AG04450 (cell line): Measurements from ENCODE around the gene TBPL2. TPM values are rescaled to one million over a fixed set of nuclear protein-coding genes. Genes with fewer than 3 reads are reported as not detected.
"Not testable (repeated sequence)": the region's sequence is repeated elsewhere in the genome, so short reads cannot be mapped to it uniquely, and the experiment has no call there.

Experiments used
- CTCF ChIA-PET: fragments of 300-600, 350-600 bp; formaldehyde crosslinking; extraction: SDS; loops from one replicate; lab custom pipeline; 2022; ENCODE audit warnings: antibody characterized with exemption, inconsistent platforms; lab: Charles Lee
- POLR2A ChIA-PET: fragments of 350-600 bp; formaldehyde crosslinking; extraction: SDS; loops from one replicate; lab custom pipeline; 2021; ENCODE audit warnings: antibody characterized with exemption, inconsistent platforms; lab: Yijun Ruan, JAX
- DNase-seq: peaks from one replicate; pipeline ENCODE4 v3.0.0-alpha.2; 2011; ENCODE audit warnings: low read depth, low spot score
- H3K27ac ChIP-seq: one replicate; pipeline ENCODE4 v1.5.1; 2012; ENCODE audit warnings: low read depth, low read length, control low read depth
- H3K27me3 ChIP-seq: one replicate; pipeline ENCODE4 v1.6.0; 2012; ENCODE audit warnings: low read length; ENCODE audit not compliant: control insufficient read depth, insufficient read depth
- H3K4me3 ChIP-seq: 2 replicates; pipeline ENCODE4 v1.5.1; 2011; ENCODE audit warnings: mild to moderate bottlenecking, low read depth, low read length, control low read depth
- H3K9me3 ChIP-seq: 2 replicates; pipeline ENCODE4 v1.5.1; 2012; ENCODE audit warnings: low read length; ENCODE audit not compliant: control insufficient read depth, insufficient read depth
- polyA plus RNA-seq: library from polyadenylated mRNA; depleted of rRNA; stranded (reverse); fragments of >200 nt; gene quantifications from 2 replicates; pipeline ENCODE4 v1.2.3, GENCODE V29; 2011
- TF ChIP-seq, protein P1 (sequence below): IDR thresholded peaks from 2 replicates; pipeline ENCODE4 v1.5.1; 2011; ENCODE audit warnings: low read depth, low read length, control low read depth, inconsistent platforms

Gene TBPL2
- polyA plus RNA-seq, 1 experiment = not detected

DNA sequence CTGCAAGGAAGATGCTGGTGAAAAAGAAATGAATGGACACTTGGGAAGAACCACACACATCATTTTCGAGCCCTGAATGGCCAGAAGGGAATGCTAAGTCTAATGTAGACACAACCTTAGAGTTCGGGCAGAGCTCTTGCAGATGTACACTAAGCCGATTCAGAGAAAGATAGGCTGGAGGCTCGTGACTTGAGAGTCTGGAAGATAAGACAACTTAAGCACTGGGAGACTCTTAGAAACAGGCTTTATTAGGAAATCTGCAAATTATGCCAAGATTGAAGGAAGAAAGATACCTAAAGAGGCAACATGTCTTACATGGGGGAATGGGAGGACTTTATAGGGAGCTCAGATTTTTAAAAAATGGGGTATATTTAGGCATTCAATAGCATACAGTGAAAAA, 13.5 kb downstream of the TBPL2 start:
- Histone ChIP-seq H3K27me3 (no peaks in the 10 kb centered on the region), H3K4me3 (no peak overlapping the region), H3K9me3 (no peaks in the 10 kb centered on the region), H3K27ac (no peak overlapping the region)
- ChIA-PET CTCF (interaction anchor here (0.9 to 3.3 kb wide), 6 partner anchors 9 to 215 kb away, joined by 3 to 27 read pairs (median 6); no protein-coding TSS in a partner anchor), POLR2A (interaction anchor here (0.5 to 0.7 kb wide), 2 partner anchors 12 to 103 kb away, joined by 3 to 13 read pairs; no protein-coding TSS in a partner anchor)
- TF ChIP-seq, protein P1, sequence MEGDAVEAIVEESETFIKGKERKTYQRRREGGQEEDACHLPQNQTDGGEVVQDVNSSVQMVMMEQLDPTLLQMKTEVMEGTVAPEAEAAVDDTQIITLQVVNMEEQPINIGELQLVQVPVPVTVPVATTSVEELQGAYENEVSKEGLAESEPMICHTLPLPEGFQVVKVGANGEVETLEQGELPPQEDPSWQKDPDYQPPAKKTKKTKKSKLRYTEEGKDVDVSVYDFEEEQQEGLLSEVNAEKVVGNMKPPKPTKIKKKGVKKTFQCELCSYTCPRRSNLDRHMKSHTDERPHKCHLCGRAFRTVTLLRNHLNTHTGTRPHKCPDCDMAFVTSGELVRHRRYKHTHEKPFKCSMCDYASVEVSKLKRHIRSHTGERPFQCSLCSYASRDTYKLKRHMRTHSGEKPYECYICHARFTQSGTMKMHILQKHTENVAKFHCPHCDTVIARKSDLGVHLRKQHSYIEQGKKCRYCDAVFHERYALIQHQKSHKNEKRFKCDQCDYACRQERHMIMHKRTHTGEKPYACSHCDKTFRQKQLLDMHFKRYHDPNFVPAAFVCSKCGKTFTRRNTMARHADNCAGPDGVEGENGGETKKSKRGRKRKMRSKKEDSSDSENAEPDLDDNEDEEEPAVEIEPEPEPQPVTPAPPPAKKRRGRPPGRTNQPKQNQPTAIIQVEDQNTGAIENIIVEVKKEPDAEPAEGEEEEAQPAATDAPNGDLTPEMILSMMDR = no peak
- DNase-seq = no peak

- ChIA-PET CTCF (interaction anchor here (0.9 to 2.0 kb wide), 4 partner anchors 21 to 335 kb away, joined by 4 to 8 read pairs (median 6); partner anchors contain the start of gene FBXO34), POLR2A (no interaction called here)
- DNase-seq = no peak
Observed at GRCh38 chr14:55425091-55425490, 15.3 kb downstream of the TBPL2 start.

GRCh38 chr14:55423969-55424368, 16.4 kb downstream of the TBPL2 start:
- TF ChIP-seq, protein P1 = no peak
- no peaks in the 10 kb centered on the region for H3K9me3 ChIP-seq
- H3K27ac ChIP-seq = no peak overlapping the region
- CTCF ChIA-PET = interaction anchor here (0.7 to 2.0 kb wide), 7 partner anchors 8 to 211 kb away, joined by 3 to 8 read pairs (median 4); partner anchors contain the start of gene FBXO34
- H3K4me3 ChIP-seq = no peak overlapping the region
- no peak for DNase-seq
- no peaks in the 10 kb centered on the region for H3K27me3 ChIP-seq
- POLR2A ChIA-PET = no interaction called here

More at GRCh38 chr14:55425091-55425490, 15.3 kb downstream of the TBPL2 start:
- Histone ChIP-seq H3K9me3 (no peaks in the 10 kb centered on the region), H3K4me3 (no peak overlapping the region), H3K27ac (no peak overlapping the region), H3K27me3 (no peaks in the 10 kb centered on the region)
- TF ChIP-seq, protein P1 = no peak

DNA sequence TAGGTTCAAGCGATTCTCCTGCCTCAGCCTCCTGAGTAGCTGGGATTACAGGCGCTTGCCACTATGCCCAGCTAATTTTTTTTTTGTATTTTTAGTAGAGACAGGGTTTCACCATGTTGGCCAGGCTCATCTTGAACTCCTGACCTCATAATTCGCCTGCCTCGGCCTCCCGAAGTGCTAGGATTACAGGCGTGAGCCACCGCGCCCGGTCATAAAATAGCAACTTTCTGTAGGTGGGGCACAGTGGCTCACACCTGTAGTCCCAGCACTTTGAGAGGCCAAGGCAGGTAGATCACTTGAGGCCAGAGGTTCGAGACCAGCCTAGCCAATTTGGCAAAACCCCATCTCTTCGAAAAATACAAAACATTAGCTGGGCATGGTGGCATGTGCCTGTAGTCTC, 18.1 kb downstream of the TBPL2 start:
- H3K9me3 ChIP-seq, POLR2A ChIA-PET, H3K4me3 ChIP-seq, H3K27me3 ChIP-seq, DNase-seq, H3K27ac ChIP-seq: not testable (repeated sequence)
- CTCF ChIA-PET = interaction anchor here (1.2 to 2.5 kb wide), 2 partner anchors 177 to 209 kb away, joined by 4 to 6 read pairs; no protein-coding TSS in a partner anchor

GRCh38 chr14:55419663-55420062, 20.8 kb downstream of the TBPL2 start:
- ChIA-PET CTCF (no interaction called here), POLR2A (no interaction called here)
- TF ChIP-seq, protein P1 = no peak
- Histone ChIP-seq H3K9me3 (no peaks in the 10 kb centered on the region), H3K4me3 (no peak overlapping the region), H3K27me3 (no peaks in the 10 kb centered on the region), H3K27ac (no peak overlapping the region)
- DNase-seq = no peak
